Measurements from ENCODE around the gene PPCDC. TPM values are rescaled to one million over a fixed set of nuclear protein-coding genes. Genes with fewer than 3 reads are reported as not detected.

PPCDC gene
- total and polyA plus RNA-seq, 4 donors: 7.4 to 9.3 (median 8.4) TPM

- TF ChIP-seq, protein P1, sequence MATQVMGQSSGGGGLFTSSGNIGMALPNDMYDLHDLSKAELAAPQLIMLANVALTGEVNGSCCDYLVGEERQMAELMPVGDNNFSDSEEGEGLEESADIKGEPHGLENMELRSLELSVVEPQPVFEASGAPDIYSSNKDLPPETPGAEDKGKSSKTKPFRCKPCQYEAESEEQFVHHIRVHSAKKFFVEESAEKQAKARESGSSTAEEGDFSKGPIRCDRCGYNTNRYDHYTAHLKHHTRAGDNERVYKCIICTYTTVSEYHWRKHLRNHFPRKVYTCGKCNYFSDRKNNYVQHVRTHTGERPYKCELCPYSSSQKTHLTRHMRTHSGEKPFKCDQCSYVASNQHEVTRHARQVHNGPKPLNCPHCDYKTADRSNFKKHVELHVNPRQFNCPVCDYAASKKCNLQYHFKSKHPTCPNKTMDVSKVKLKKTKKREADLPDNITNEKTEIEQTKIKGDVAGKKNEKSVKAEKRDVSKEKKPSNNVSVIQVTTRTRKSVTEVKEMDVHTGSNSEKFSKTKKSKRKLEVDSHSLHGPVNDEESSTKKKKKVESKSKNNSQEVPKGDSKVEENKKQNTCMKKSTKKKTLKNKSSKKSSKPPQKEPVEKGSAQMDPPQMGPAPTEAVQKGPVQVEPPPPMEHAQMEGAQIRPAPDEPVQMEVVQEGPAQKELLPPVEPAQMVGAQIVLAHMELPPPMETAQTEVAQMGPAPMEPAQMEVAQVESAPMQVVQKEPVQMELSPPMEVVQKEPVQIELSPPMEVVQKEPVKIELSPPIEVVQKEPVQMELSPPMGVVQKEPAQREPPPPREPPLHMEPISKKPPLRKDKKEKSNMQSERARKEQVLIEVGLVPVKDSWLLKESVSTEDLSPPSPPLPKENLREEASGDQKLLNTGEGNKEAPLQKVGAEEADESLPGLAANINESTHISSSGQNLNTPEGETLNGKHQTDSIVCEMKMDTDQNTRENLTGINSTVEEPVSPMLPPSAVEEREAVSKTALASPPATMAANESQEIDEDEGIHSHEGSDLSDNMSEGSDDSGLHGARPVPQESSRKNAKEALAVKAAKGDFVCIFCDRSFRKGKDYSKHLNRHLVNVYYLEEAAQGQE (IDR thresholded peaks at IDR 0.05): no peak
- no peak for TF ChIP-seq JUND (IDR thresholded peaks at IDR 0.05)
- TF ChIP-seq, protein P2, sequence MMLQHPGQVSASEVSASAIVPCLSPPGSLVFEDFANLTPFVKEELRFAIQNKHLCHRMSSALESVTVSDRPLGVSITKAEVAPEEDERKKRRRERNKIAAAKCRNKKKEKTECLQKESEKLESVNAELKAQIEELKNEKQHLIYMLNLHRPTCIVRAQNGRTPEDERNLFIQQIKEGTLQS (IDR thresholded peaks at IDR 0.05): no peak
Measured at GRCh38 chr15:75058127-75058905, 34.9 kb downstream of the PPCDC start (continued).

DNA sequence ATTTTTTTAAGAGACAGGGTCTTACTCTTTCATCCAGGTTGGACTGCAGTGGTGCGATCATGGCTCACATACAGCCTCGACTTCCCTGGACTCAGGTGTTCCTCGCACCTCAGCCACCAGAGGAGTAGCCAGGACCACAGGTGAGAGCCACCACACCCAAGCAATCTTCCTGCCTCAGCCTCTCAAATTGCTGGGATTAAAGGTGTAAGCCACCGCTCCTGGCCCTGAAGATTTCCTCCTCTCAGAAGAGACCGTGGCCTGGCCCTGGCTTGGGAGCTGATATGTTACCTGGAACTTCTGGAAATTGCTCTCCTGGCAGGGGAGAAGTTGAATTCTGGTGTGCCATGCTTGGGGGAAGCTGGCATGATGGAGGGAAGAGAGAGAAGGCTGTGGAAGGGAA is 36.2 kb downstream of the PPCDC start:
- no peaks in the 10 kb centered on the region for H3K9me3 ChIP-seq (ENCODE audit: control insufficient read depth in 4 of 4, low read length in 3 of 4)
- no peaks in the 10 kb centered on the region for H3K36me3 ChIP-seq (ENCODE audit: control insufficient read depth in 4 of 4, insufficient read depth in 3 of 4, low read depth in 1 of 4, low read length in 3 of 4)
- no peak overlapping the region for H3K9ac ChIP-seq (ENCODE audit: low read depth in 1 of 2, low read length in 2 of 2)
- no peak overlapping the region for H3K4me3 ChIP-seq (ENCODE audit: low read depth in 1 of 3, low read length in 3 of 3)
- TF ChIP-seq RXRA (IDR thresholded peaks at IDR 0.05) (no peak), YY1 (IDR thresholded peaks at IDR 0.05) (no peak), TAF1 (conservative IDR thresholded peaks at IDR 0.05) (no peak), NR2F2 (IDR thresholded peaks at IDR 0.05) (no peak), ZBTB33 (IDR thresholded peaks at IDR 0.05) (no peak), FOXA2 (IDR thresholded peaks at IDR 0.05) (no peak), MAX (IDR thresholded peaks at IDR 0.05) (no peak)
- TF ChIP-seq, protein P1 (IDR thresholded peaks at IDR 0.05): no peak
- H3K27ac ChIP-seq (ENCODE audit: low read depth in 1 of 2, low read length in 2 of 2): no peak overlapping the region
- H3K4me1 ChIP-seq (ENCODE audit: control insufficient read depth in 4 of 4, insufficient read depth in 4 of 4, low read length in 3 of 4): no peaks in the 10 kb centered on the region
- DNase-seq (ENCODE audit: low spot score): no peak
- 91% methylated on average over 5 of the region's 5 CpGs for WGBS
- no peaks in the 10 kb centered on the region for H3K27me3 ChIP-seq (ENCODE audit: control insufficient read depth in 4 of 4, insufficient read depth in 4 of 4, low read length in 3 of 4)
